ENCODE results near the gene MAPK1IP1L. TPM values are rescaled to one million over a fixed set of nuclear protein-coding genes. Genes with fewer than 3 reads are reported as not detected.
"Not testable (repeated sequence)": the region's sequence is repeated elsewhere in the genome, so short reads cannot be mapped to it uniquely, and the experiment has no call there.

MAPK1IP1L gene
- total and polyA plus RNA-seq, 2 of the 13 experiments (the other 11 are each of a cell fraction or from before 2014, with no cell fraction given) = 27.8 to 68.4 TPM

DNA sequence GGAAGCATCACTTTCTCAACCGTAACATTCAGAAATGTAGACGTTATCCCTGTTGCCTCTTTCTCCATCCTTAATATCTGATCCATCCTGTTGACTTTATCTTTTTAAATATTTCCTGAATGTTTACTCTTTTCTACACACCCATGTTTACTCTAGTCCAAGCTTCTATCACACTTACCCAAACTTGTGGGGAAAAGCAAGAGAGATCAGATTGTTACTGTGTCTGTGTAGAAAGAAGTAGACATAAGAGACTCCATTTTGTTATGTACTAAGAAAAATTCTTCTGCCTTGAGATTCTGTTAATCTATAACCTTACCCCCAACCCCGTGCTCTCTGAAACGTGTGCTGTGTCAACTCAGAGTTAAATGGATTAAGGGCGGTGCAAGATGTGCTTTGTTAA is 27.1 kb upstream of the MAPK1IP1L start:
- H3K4me3 ChIP-seq (replicated peaks in 1 of 3; ENCODE audit: insufficient read depth in 1 of 3, low read depth in 2 of 3, low read length in 3 of 3); H3K27ac ChIP-seq (ENCODE audit: extremely low read length, insufficient read depth, low read length); in situ Hi-C loops (cut with HindIII; ENCODE audit: extremely low pct_ligation_motif_present, low pct_unique_long_range_greater_than_20kb); DNase-seq (ENCODE audit: low spot score); H3K9me3 ChIP-seq (ENCODE audit: low read length); H3K27me3 ChIP-seq (ENCODE audit: control insufficient read depth in 1 of 2, insufficient read depth in 2 of 2, low read length in 2 of 2); CTCF ChIA-PET (ENCODE audit: low intra/inter-chr PET ratio, low total read pairs); H3K4me2 ChIP-seq (ENCODE audit: low read depth, low read length); FAIRE-seq; BruUV-seq (replicated peaks); H2AFZ ChIP-seq (ENCODE audit: low read length); POLR2A ChIA-PET; H4K20me1 ChIP-seq (ENCODE audit: insufficient read depth, low read length); H3K36me3 ChIP-seq (replicated peaks in 1 of 2; ENCODE audit: control insufficient read depth in 1 of 2, insufficient read depth in 2 of 2, low read length in 2 of 2); ATAC-seq; H3K9ac ChIP-seq (ENCODE audit: insufficient read depth, low read depth, low read length); intact Hi-C loops (cut with micrococcal nuclease; ENCODE audit: unreplicated experiment): not testable (repeated sequence)
- 0 out of 2 replicates have a peak, but pooled peaks have one; percentile 13 for TF ChIP-seq FOXA3 (CRISPR knock-in tag; IDR thresholded peaks at IDR 0.05)
- peaks cover 44% of the 10 kb centered on the region for H3K79me2 ChIP-seq (ENCODE audit: insufficient read depth, low read length)
- peaks cover 32% of the 10 kb centered on the region for H3K4me1 ChIP-seq (ENCODE audit: insufficient read depth, low read length)
- WGBS (ENCODE audit: low lambda C conversion rate) = 44% methylated on average over 3 of the region's 5 CpGs

DNA sequence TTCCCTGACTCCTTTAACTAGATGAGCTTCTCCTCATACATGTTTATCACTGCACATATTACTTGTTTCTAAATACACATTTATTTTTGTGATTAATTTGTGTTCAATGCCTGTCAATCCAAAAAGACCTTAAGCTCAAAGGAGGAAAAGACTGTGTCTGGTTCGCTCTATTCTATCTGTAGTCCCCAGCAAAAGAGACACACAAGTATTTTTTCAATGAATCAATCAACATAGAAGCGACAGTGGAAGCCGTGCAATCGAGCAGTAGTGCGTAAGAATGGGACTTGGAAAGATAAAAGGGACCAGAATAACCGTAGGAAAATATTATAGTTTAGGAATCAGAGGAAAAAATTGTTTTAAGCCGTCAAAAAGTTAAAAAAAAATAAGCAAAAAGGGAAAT is 25.5 kb upstream of the MAPK1IP1L start:
- peak overlapping the region; percentile 73 for H3K27ac ChIP-seq (ENCODE audit: extremely low read length, insufficient read depth, low read length)
- no peaks in the 10 kb centered on the region for H3K9me3 ChIP-seq (ENCODE audit: low read length)
- TF ChIP-seq MTF2 (CRISPR knock-in tag; IDR thresholded peaks at IDR 0.05; ENCODE audit: borderline replicate concordance) (no peak), SPEN (CRISPR knock-in tag; IDR thresholded peaks at IDR 0.05; ENCODE audit: low read depth) (no peak), GATA4 (IDR thresholded peaks at IDR 0.05; ENCODE audit: borderline replicate concordance, low read depth) (no peak), NR2F1 (CRISPR knock-in tag; IDR thresholded peaks at IDR 0.05) (no peak), ZNF501 (CRISPR knock-in tag; IDR thresholded peaks at IDR 0.05) (no peak), EZH2 (conservative IDR thresholded peaks at IDR 0.05; ENCODE audit: low read depth, low read length) (no peak), TCF12 (IDR thresholded peaks at IDR 0.05) (no peak), TCF12 (CRISPR knock-in tag; IDR thresholded peaks at IDR 0.05) (no peak), ZNF225 (CRISPR knock-in tag; IDR thresholded peaks at IDR 0.05) (no peak), ZNF329 (CRISPR knock-in tag; IDR thresholded peaks at IDR 0.05; ENCODE audit: low read depth) (no peak), HDAC2 (CRISPR knock-in tag; IDR thresholded peaks at IDR 0.05) (no peak), ZNF563 (CRISPR knock-in tag; IDR thresholded peaks at IDR 0.05) (no peak), CEBPG (CRISPR knock-in tag; IDR thresholded peaks at IDR 0.05) (no peak)
- TF ChIP-seq, protein P1, sequence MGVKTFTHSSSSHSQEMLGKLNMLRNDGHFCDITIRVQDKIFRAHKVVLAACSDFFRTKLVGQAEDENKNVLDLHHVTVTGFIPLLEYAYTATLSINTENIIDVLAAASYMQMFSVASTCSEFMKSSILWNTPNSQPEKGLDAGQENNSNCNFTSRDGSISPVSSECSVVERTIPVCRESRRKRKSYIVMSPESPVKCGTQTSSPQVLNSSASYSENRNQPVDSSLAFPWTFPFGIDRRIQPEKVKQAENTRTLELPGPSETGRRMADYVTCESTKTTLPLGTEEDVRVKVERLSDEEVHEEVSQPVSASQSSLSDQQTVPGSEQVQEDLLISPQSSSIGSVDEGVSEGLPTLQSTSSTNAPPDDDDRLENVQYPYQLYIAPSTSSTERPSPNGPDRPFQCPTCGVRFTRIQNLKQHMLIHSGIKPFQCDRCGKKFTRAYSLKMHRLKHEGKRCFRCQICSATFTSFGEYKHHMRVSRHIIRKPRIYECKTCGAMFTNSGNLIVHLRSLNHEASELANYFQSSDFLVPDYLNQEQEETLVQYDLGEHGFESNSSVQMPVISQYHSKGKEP (CRISPR knock-in tag; IDR thresholded peaks at IDR 0.05) = no peak
- ChIA-PET CTCF (ENCODE audit: low intra/inter-chr PET ratio, low total read pairs) (no interaction called here), POLR2A (interaction anchor here (4.1 kb wide), 1 partner anchor 25 kb away, joined by 47 read pairs; the partner anchor contains the start of gene MAPK1IP1L)
- 32% methylated on average over 7 of the region's 7 CpGs for WGBS (ENCODE audit: low lambda C conversion rate)
- intact Hi-C loops (cut with micrococcal nuclease; ENCODE audit: unreplicated experiment) (no loop called here), in situ Hi-C loops (cut with HindIII; ENCODE audit: extremely low pct_ligation_motif_present, low pct_unique_long_range_greater_than_20kb) (no loop called here)
- H3K4me3 ChIP-seq (replicated peaks in 1 of 3; ENCODE audit: insufficient read depth in 1 of 3, low read depth in 2 of 3, low read length in 3 of 3) = peak overlapping the region; percentile 66 to 96 (median 86)
- H3K36me3 ChIP-seq (replicated peaks in 1 of 2; ENCODE audit: control insufficient read depth in 1 of 2, insufficient read depth in 2 of 2, low read length in 2 of 2) = no peaks in the 10 kb centered on the region
- DNase-seq (ENCODE audit: low spot score) (no peak), ATAC-seq (no peak), FAIRE-seq (no peak)
- peaks cover 46% of the 10 kb centered on the region for H3K4me1 ChIP-seq (ENCODE audit: insufficient read depth, low read length)
- peaks cover 55% of the 10 kb centered on the region for H3K79me2 ChIP-seq (ENCODE audit: insufficient read depth, low read length)
- no peak overlapping the region for H2AFZ ChIP-seq (ENCODE audit: low read length)
- peak overlapping the region; percentile 89 for H3K4me2 ChIP-seq (ENCODE audit: low read depth, low read length)
- BruUV-seq (replicated peaks) = no TSS peak
- no peaks in the 10 kb centered on the region; a peak in 1 of 5 replicates for H3K27me3 ChIP-seq (ENCODE audit: control insufficient read depth in 1 of 2, insufficient read depth in 2 of 2, low read length in 2 of 2)
- peak overlapping the region; percentile 85 for H3K9ac ChIP-seq (ENCODE audit: insufficient read depth, low read depth, low read length)
- H4K20me1 ChIP-seq (ENCODE audit: insufficient read depth, low read length) = no peaks in the 10 kb centered on the region

Measured in HepG2 (cell line).